NK-92 (cell line): ENCODE data around the gene NRTN.
"Not testable (repeated sequence)": the region's sequence is repeated elsewhere in the genome, so short reads cannot be mapped to it uniquely, and the experiment has no call there.

Experiments used
- DNase-seq: peaks from one replicate; lab custom pipeline; 2025; ENCODE audit not compliant: unreplicated experiment; lab: John Stamatoyannopoulos, UW

The NRTN gene

GRCh38 chr19:5864725-5865486 lies 60.0 kb downstream of the NRTN start:
- DNase-seq = no peak

- no peak for DNase-seq
Measured at GRCh38 chr19:5865772-5866171, 60.9 kb downstream of the NRTN start.

- DNase-seq = no peak
Measured at GRCh38 chr19:5867201-5868136, 62.6 kb downstream of the NRTN start.

- DNase-seq = no peak
Measured at GRCh38 chr19:5870986-5871394, 66.1 kb downstream of the NRTN start.

GRCh38 chr19:5873617-5874199 lies 68.8 kb downstream of the NRTN start:
- DNase-seq = no peak

- not testable (repeated sequence) for DNase-seq
Measured at GRCh38 chr19:5874496-5874895, 69.6 kb downstream of the NRTN start.

- DNase-seq = no peak
Measured at GRCh38 chr19:5877427-5877826, 72.6 kb downstream of the NRTN start.

- no peak for DNase-seq
Measured at GRCh38 chr19:5877882-5878281, 73.0 kb downstream of the NRTN start.
